Cardiac fibroblast (primary cell): ENCODE measurements around the gene DYRK1A.
A peak's percentile ranks its signal among the peaks of the same experiment; 100 is the strongest.

Experiments
- DNase-seq, 2 donors: peaks; one replicate each; pipeline versions ENCODE4 v3.0.0 to v3.0.0-alpha.2; 2010; ENCODE audit warnings: low read depth in 2 of 2
- H3K4me3 ChIP-seq, 2 donors: replicated peaks in 1 of 2; 1 replicate in 1 of 2; 2 replicates in 1 of 2; pipeline ENCODE4 v1.5.1; 2011; ENCODE audit warnings: low read depth in 2 of 2, low read length in 2 of 2, mild to moderate bottlenecking in 2 of 2, moderate library complexity in 1 of 2
- TF ChIP-seq, protein P1 (sequence below): IDR thresholded peaks from one replicate; pipeline ENCODE4 v1.5.1; 2011; ENCODE audit warnings: low read depth, mild to moderate bottlenecking, low read length, inconsistent platforms

DYRK1A gene

DNA sequence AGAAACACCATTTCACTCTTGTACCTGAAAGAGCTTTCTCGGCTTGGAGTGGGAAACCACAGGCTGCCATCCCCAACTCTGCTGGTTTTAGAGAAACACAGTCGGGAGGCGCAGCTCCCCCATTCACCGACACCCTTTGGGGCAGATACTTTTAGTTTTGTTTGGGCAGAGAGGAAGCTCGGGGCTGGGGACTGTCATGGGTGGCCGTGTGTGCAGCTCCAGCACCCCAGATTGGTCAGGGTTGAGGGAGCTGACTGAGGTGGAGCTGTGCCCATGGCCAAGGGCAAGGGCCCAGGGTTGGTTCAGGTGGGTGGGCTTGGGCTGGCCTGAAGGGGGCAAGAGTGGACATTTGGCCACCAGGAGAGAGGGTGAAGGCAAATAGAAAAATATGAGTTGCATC, 163.1 kb downstream of the DYRK1A start:
- TF ChIP-seq, protein P1, sequence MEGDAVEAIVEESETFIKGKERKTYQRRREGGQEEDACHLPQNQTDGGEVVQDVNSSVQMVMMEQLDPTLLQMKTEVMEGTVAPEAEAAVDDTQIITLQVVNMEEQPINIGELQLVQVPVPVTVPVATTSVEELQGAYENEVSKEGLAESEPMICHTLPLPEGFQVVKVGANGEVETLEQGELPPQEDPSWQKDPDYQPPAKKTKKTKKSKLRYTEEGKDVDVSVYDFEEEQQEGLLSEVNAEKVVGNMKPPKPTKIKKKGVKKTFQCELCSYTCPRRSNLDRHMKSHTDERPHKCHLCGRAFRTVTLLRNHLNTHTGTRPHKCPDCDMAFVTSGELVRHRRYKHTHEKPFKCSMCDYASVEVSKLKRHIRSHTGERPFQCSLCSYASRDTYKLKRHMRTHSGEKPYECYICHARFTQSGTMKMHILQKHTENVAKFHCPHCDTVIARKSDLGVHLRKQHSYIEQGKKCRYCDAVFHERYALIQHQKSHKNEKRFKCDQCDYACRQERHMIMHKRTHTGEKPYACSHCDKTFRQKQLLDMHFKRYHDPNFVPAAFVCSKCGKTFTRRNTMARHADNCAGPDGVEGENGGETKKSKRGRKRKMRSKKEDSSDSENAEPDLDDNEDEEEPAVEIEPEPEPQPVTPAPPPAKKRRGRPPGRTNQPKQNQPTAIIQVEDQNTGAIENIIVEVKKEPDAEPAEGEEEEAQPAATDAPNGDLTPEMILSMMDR: no peak
- DNase-seq: no peak
- H3K4me3 ChIP-seq: no peak overlapping the region

DNA sequence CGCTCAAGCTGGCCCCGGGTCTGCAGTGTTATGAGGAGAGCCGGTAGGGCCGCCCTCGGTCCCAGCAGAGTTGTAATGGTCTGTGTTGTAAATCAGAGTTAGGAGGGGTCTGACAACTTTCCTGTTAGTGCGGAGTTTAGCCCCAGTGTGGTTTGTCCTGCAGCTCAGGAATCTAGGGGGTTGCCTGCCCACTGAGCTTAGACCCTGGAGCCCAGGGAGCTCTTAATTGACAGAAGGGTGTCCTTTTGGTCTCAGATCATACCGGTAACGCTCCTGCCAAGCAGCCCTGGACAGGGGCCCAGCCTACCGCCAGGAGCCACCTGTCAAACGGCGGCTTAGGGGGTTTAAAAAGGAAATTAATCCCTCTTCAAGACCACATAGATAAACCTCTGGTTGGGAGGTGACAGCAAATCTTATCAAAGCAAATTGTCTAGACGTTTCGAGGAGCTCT, 164.4 kb downstream of the DYRK1A start:
- no peak overlapping the region for H3K4me3 ChIP-seq
- TF ChIP-seq, protein P1: no peak

DNA sequence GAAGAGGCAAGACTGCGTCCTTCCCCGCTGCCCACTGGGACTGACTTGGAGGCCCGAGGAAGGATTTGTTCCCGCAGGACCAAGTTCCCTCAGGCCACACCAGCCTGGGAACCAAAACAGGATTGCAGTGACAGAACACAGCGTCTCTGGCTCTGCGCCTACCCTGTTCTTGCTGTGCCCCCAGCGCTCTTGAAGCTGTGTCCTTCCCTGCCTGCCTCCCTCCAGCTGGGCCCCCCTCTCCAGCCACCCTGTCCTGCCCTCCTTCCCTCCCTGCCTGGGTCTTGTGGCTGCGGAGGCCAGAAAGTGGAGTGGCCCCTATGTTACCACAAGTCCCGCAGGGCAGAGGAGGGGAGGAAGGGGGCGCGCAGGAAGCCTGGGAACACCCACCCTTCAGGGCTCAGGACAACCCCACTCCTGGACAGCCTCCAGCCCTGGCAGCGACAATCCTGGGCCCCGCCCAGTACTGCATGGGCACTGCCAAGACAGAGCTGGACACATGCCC, 164.9 kb downstream of the DYRK1A start:
- TF ChIP-seq, protein P1: no peak
- DNase-seq: no peak
- H3K4me3 ChIP-seq: no peak overlapping the region

More for the DNA sequence above, 164.4 kb downstream of the DYRK1A start:
- DNase-seq: no peak

DNA sequence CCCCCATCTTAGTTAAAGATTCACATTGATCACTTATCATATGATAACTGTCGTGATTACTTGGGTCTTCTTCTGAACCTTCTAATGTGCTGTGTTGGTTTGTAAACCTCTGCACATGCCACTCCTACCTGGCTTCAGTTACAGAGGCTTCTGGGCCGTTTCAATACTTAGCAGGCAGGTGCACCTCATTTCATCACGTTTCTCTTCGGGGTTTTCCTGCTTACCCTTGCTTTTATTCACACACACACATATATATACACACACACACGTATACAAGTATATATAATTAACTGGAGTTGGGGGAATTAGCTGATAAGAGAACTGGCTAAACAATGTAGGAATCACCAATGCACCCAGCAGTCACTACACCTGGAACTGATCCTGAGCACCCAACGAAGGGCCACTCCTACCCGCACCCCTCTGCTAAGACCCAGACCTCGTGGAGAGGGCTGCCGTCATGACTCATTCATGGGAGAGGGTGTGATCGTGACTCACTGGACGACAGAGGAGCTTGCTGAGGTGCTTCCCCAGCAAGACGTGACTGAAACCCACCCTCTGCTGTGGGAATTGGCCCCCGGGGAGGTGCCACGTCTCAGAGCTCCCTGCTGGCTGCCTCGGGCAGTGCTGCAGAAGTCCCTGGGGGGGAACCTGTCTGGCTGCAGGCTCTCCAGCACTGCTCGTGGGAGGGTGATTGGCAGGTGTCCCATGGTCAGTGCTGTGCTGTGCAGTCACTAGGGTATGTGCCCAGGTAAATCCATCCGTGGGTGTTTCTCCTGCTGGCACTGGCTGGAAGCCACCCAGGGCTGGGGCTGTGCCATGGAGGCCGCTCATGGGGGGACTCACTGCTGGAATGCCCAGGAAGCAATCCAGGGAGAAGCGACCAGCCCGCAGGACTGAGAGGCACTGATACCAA, 166.6 kb downstream of the DYRK1A start:
- H3K4me3 ChIP-seq: no peak overlapping the region
- DNase-seq: peak; percentile 10 to 41
- TF ChIP-seq, protein P1: peak; percentile 22

DNA sequence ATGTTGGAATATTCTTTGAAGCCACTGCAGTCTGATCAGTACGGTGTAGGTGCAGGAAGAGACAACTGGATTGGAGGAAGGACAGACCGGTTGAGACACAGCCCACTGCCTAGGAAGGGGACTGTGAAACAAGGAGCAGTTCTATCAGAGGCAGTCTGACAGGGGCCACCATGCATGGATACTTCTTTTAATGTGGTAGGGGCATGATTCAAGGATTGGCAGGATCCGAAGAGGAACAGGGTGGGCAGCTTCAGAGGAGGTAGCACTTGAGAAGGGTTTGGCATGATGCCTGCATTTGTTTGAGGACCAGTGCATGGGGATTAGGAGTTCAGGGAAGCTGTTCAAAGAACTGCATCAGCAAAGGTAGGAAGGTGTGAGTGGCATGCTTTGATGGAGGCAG, 167.9 kb downstream of the DYRK1A start:
- DNase-seq: no peak
- no peak overlapping the region for H3K4me3 ChIP-seq
- TF ChIP-seq, protein P1: no peak

DNA sequence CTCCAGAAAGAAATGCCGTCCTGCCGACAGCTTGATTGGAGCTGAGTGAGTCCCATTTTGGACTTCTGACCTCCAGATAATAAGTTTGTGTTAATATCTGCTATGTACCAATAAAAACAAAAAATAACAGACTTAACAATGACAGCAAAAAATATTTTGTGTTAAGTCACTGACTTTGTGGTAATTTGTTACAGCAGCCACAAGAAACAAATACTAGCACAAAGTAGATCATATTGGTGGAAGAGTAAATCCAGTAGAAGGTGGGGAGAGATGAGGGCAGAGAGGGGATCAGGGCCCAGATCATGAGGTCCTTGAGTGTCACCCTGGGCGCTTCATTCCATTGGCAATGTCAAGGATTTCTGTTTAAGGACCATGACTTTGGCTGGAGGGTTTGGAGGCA, 168.6 kb downstream of the DYRK1A start:
- no peak overlapping the region for H3K4me3 ChIP-seq
- TF ChIP-seq, protein P1: no peak
- DNase-seq: no peak
